MCF 10A (cell line): ENCODE data around the gene EXOSC7. TPM values are rescaled to one million over a fixed set of nuclear protein-coding genes. Genes with fewer than 3 reads are reported as not detected.

Experiments
- BruUV-seq: library from RNA; stranded (reverse); fragments of 400-500 nt; replicated peaks from 2 replicates; lab custom pipeline; 2021; lab: Mats Ljungman, UMichigan
- CTCF ChIA-PET: fragments of 300-600 bp; sonication (Branson Sonifier 250); formaldehyde crosslinking; extraction: SDS; loops from one replicate; lab custom pipeline; 2021; ENCODE audit warnings: antibody characterized with exemption, inconsistent platforms; lab: Yijun Ruan, JAX
- POLR2A ChIA-PET: fragments of 300-600, 350-650 bp; sonication (Branson Sonifier 250); formaldehyde crosslinking; extraction: SDS; loops from one replicate; lab custom pipeline; 2020; ENCODE audit warnings: antibody characterized with exemption, inconsistent platforms; lab: Yijun Ruan, JAX
- DNase-seq: peaks from one replicate; pipeline ENCODE4 v3.0.0-alpha.2; 2018; ENCODE audit not compliant: unreplicated experiment
- H3K27ac Mint-ChIP-seq: one replicate; pipeline ENCODE4 v1.8.0; 2022; ENCODE audit warnings: mild to moderate bottlenecking, low read depth, mixed read lengths; ENCODE audit not compliant: unreplicated experiment
- H3K27me3 Mint-ChIP-seq: one replicate; pipeline ENCODE4 v1.8.0; 2022; ENCODE audit warnings: mixed read lengths; ENCODE audit not compliant: insufficient read depth, unreplicated experiment
- H3K36me3 Mint-ChIP-seq: one replicate; pipeline ENCODE4 v1.8.0; 2022; ENCODE audit warnings: mild to moderate bottlenecking, moderate library complexity, mixed read lengths; ENCODE audit not compliant: insufficient read depth, unreplicated experiment
- H3K4me1 Mint-ChIP-seq: one replicate; pipeline ENCODE4 v1.8.0; 2022; ENCODE audit warnings: mixed read lengths; ENCODE audit not compliant: insufficient read depth, unreplicated experiment
- H3K4me3 Mint-ChIP-seq: one replicate; pipeline ENCODE4 v1.8.0; 2022; ENCODE audit warnings: mild to moderate bottlenecking, moderate library complexity, mixed read lengths; ENCODE audit not compliant: unreplicated experiment
- H3K9me3 Mint-ChIP-seq: one replicate; pipeline ENCODE4 v1.8.0; 2022; ENCODE audit warnings: mixed read lengths; ENCODE audit not compliant: unreplicated experiment
- CTCF ChIP-seq: fragments of 200-600 bp; IDR thresholded peaks from one replicate; pipeline ENCODE4 v1.8.0; 2022; ENCODE audit warnings: antibody characterized with exemption, mild to moderate bottlenecking; ENCODE audit not compliant: unreplicated experiment
- intact Hi-C: fragments of 100-400 bp; cut with micrococcal nuclease; formaldehyde crosslinking; loops from 2 replicates; pipeline ENCODE4 v1.14.1; 2022
- total RNA-seq: library from RNA; stranded (reverse); gene quantifications from 2 replicates; pipeline ENCODE4 v1.2.3, GENCODE V29; 2022

The EXOSC7 gene
- total RNA-seq, 1 experiment from 2014 or later = 73.3 TPM

GRCh38 chr3:44970926-44971490 is 5.0 kb upstream of the EXOSC7 start:
- POLR2A ChIA-PET = no interaction called here
- H3K4me1 Mint-ChIP-seq = peaks cover 38% of the 10 kb centered on the region
- no peak overlapping the region for H3K4me3 Mint-ChIP-seq
- H3K36me3 Mint-ChIP-seq = peaks cover 9% of the 10 kb centered on the region
- no peak for TF ChIP-seq CTCF
- no peak overlapping the region for H3K27ac Mint-ChIP-seq
- CTCF ChIA-PET = no interaction called here
- H3K9me3 Mint-ChIP-seq = no peaks in the 10 kb centered on the region
- H3K27me3 Mint-ChIP-seq = no peaks in the 10 kb centered on the region
- DNase-seq = no peak
- intact Hi-C loops = loop anchor here (10.0 kb wide), 1 partner anchor 86 kb away; no protein-coding TSS in a partner anchor
- BruUV-seq = no TSS peak

GRCh38 chr3:44974416-44974815 is 1.6 kb upstream of the EXOSC7 start:
- TF ChIP-seq CTCF = no peak
- H3K27me3 Mint-ChIP-seq = no peaks in the 10 kb centered on the region
- peaks cover 32% of the 10 kb centered on the region for H3K4me1 Mint-ChIP-seq
- no peak for DNase-seq
- H3K9me3 Mint-ChIP-seq = no peaks in the 10 kb centered on the region
- BruUV-seq = no TSS peak
- ChIA-PET POLR2A (interaction anchor here (0.7 to 4.9 kb wide), 15 partner anchors 8 to 349 kb away, joined by 3 to 76 read pairs (median 4); partner anchors contain the start of genes KIAA1143 and KIF15), CTCF (no interaction called here)
- H3K27ac Mint-ChIP-seq = peak overlapping the region; percentile 97
- intact Hi-C loops = loop anchor here (10.0 kb wide), 1 partner anchor 90 kb away; no protein-coding TSS in a partner anchor
- H3K4me3 Mint-ChIP-seq = peak overlapping the region; percentile 99
- peaks cover 13% of the 10 kb centered on the region for H3K36me3 Mint-ChIP-seq

- no peak overlapping the region for H3K4me3 Mint-ChIP-seq
- no TSS peak for BruUV-seq
Measured at GRCh38 chr3:44981220-44981619, 5.2 kb downstream of the EXOSC7 start.

More at GRCh38 chr3:44981220-44981619, 5.2 kb downstream of the EXOSC7 start:
- CTCF ChIA-PET = interaction anchor here (0.9 kb wide), 1 partner anchor 13 kb away, joined by 3 read pairs; no protein-coding TSS in a partner anchor
- no peak for TF ChIP-seq CTCF
- peaks cover 11% of the 10 kb centered on the region for H3K36me3 Mint-ChIP-seq
- H3K27ac Mint-ChIP-seq = no peak overlapping the region
- no peaks in the 10 kb centered on the region for H3K27me3 Mint-ChIP-seq
- no peak for DNase-seq
- intact Hi-C loops = no loop called here
- peaks cover 40% of the 10 kb centered on the region for H3K4me1 Mint-ChIP-seq
- POLR2A ChIA-PET = interaction anchor here (0.7 kb wide), 1 partner anchor 11 kb away, joined by 4 read pairs; no protein-coding TSS in a partner anchor
- H3K9me3 Mint-ChIP-seq = no peaks in the 10 kb centered on the region
